Measurements from ENCODE around the gene RANBP3L.
"Not testable (repeated sequence)": the region's sequence is repeated elsewhere in the genome, so short reads cannot be mapped to it uniquely, and the experiment has no call there.

RANBP3L gene

GRCh38 chr5:36301858-36302603 lies at the start of gene RANBP3L:
Gene RANBP3L, minus strand, starts transcription at chr5:36301902. Its CDS starts 486 bp downstream, at chr5:36301416.
- in situ Hi-C loops (cut with HindIII; ENCODE audit: low sequenced_read_pairs) = no loop called here

- in situ Hi-C loops (cut with HindIII; ENCODE audit: low sequenced_read_pairs) = no loop called here
Observed at GRCh38 chr5:36346896-36347690, 45.4 kb upstream of the RANBP3L start.

GRCh38 chr5:36344899-36345298 lies 43.2 kb upstream of the RANBP3L start:
- in situ Hi-C loops (cut with HindIII; ENCODE audit: low sequenced_read_pairs) = no loop called here

- in situ Hi-C loops (cut with HindIII; ENCODE audit: low sequenced_read_pairs) = not testable (repeated sequence)
Observed at GRCh38 chr5:36341720-36342119, 40.0 kb upstream of the RANBP3L start.

- in situ Hi-C loops (cut with HindIII; ENCODE audit: low sequenced_read_pairs) = no loop called here
Observed at GRCh38 chr5:36337597-36337996, 35.9 kb upstream of the RANBP3L start.

GRCh38 chr5:36334315-36334714 lies 32.6 kb upstream of the RANBP3L start:
- in situ Hi-C loops (cut with HindIII; ENCODE audit: low sequenced_read_pairs) = no loop called here

- in situ Hi-C loops (cut with HindIII; ENCODE audit: low sequenced_read_pairs) = not testable (repeated sequence)
Observed at GRCh38 chr5:36332720-36333119, 31.0 kb upstream of the RANBP3L start.

- in situ Hi-C loops (cut with HindIII; ENCODE audit: low sequenced_read_pairs) = no loop called here
Observed at GRCh38 chr5:36325196-36325595, 23.5 kb upstream of the RANBP3L start.

- in situ Hi-C loops (cut with HindIII; ENCODE audit: low sequenced_read_pairs) = no loop called here
Observed at GRCh38 chr5:36323926-36324781, 22.5 kb upstream of the RANBP3L start.

- in situ Hi-C loops (cut with HindIII; ENCODE audit: low sequenced_read_pairs) = no loop called here
Observed at GRCh38 chr5:36312953-36313672, 11.4 kb upstream of the RANBP3L start.

- in situ Hi-C loops (cut with HindIII; ENCODE audit: low sequenced_read_pairs) = no loop called here
Observed at GRCh38 chr5:36311956-36312355, 10.3 kb upstream of the RANBP3L start.

- in situ Hi-C loops (cut with HindIII; ENCODE audit: low sequenced_read_pairs) = no loop called here
Observed at GRCh38 chr5:36310138-36310537, 8.4 kb upstream of the RANBP3L start.

- in situ Hi-C loops (cut with HindIII; ENCODE audit: low sequenced_read_pairs) = no loop called here
Observed at GRCh38 chr5:36305571-36306326, 4.0 kb upstream of the RANBP3L start.

GRCh38 chr5:36304095-36304805 lies 2.5 kb upstream of the RANBP3L start:
- in situ Hi-C loops (cut with HindIII; ENCODE audit: low sequenced_read_pairs) = no loop called here

- in situ Hi-C loops (cut with HindIII; ENCODE audit: low sequenced_read_pairs) = no loop called here
Observed at GRCh38 chr5:36300927-36301540, 668 bp downstream of the RANBP3L start.

GRCh38 chr5:36300191-36300926 lies 1.3 kb downstream of the RANBP3L start:
- in situ Hi-C loops (cut with HindIII; ENCODE audit: low sequenced_read_pairs) = no loop called here

GRCh38 chr5:36298552-36298951 lies 3.1 kb downstream of the RANBP3L start:
- in situ Hi-C loops (cut with HindIII; ENCODE audit: low sequenced_read_pairs) = no loop called here

GRCh38 chr5:36297653-36298052 lies 4.0 kb downstream of the RANBP3L start:
- in situ Hi-C loops (cut with HindIII; ENCODE audit: low sequenced_read_pairs) = no loop called here
